HG02571 (cell line): ENCODE results near the gene FRYL.

Experiments used
- ATAC-seq: cut with Tn5 transposase; IDR thresholded peaks from one replicate; pipeline ENCODE4 v1.9.1; 2021; ENCODE audit warnings: mild to moderate bottlenecking, moderate library complexity; ENCODE audit not compliant: unreplicated experiment

Gene FRYL

GRCh38 chr4:48570646-48571220 is 209.3 kb downstream of the FRYL start:
- no peak for ATAC-seq

DNA sequence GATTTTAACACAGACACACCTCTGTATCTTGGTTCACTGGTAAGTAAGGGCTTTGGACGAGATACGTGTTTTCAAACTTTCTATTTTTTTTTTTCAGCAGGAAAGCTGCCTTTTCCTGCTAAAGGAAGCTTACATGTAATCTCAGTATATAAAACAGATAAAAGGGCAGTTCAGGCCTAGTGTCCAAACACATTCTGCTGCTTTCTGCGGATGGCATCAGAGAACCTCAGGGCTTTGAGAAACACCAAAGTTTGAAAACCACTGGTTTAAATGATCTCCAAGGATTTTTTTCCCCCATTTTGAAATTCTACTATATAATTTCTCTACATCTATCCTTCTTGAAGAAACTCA is 214.1 kb downstream of the FRYL start:
- ATAC-seq, result no peak

- no peak for ATAC-seq
Observed at GRCh38 chr4:48565362-48566033, 214.6 kb downstream of the FRYL start.

GRCh38 chr4:48564151-48564550 is 215.9 kb downstream of the FRYL start:
- no peak for ATAC-seq

DNA sequence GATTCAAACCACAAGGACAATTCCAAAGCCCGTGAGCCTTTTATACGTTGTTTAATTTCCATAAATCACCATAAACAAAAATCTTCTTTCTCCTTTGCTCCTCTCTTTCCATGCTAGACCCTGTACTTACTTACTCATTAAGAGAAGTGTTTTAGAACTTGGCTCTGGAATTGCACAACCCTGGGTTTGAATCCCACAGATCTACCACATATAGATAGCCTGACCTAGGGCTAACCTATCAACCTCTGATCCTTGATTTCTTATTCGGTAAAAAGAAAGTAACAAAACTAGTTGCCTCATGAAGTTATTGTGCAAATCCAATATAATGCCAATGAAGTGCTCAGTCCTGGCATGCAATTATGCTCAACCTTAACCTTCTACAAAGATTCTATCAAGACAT is 221.3 kb downstream of the FRYL start:
- no peak for ATAC-seq

DNA sequence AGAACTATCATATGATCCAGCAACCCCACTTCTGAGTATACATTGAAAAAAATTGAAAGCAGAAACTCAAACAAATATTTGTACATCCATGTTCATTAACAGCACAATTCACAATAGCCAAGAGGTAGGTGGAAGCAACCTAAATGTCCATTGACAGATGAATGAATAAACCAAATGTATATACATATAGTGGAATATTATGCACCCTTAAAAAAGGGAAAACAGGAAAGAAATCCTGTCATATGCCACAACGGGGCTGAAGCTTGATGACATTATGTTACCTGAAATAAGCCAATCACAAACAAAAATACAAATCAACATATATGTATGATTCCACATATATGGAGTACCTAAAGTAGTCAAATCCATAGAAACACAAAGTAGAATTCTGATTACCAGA is 222.1 kb downstream of the FRYL start:
- no peak for ATAC-seq

GRCh38 chr4:48557478-48557877 is 222.6 kb downstream of the FRYL start:
- ATAC-seq, result no peak

GRCh38 chr4:48556268-48556667 is 223.8 kb downstream of the FRYL start:
- ATAC-seq, result no peak

GRCh38 chr4:48554606-48555005 is 225.5 kb downstream of the FRYL start:
- no peak for ATAC-seq

DNA sequence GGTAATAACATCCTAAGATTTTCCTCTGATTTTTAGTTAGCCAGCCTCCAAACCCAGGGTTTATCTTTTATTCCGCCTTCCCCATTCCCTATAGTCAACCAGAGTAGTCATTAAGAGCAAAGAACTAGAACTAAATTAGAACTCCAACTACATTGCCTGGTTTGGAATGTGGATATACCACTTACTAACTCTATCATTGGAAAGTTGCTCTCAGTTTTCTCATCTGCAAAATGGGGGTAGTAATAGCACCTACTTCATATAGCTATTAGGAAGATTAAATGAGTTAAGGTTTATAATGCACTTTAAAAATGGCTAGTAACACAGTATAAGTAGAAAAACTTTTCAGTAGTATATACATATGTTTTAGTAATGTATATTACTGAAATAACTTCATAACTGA is 226.4 kb downstream of the FRYL start:
- ATAC-seq, result no peak

- no peak for ATAC-seq
Observed at GRCh38 chr4:48546336-48546735, 233.7 kb downstream of the FRYL start.

- ATAC-seq, result no peak
Observed at GRCh38 chr4:48543796-48544195, 236.3 kb downstream of the FRYL start.

DNA sequence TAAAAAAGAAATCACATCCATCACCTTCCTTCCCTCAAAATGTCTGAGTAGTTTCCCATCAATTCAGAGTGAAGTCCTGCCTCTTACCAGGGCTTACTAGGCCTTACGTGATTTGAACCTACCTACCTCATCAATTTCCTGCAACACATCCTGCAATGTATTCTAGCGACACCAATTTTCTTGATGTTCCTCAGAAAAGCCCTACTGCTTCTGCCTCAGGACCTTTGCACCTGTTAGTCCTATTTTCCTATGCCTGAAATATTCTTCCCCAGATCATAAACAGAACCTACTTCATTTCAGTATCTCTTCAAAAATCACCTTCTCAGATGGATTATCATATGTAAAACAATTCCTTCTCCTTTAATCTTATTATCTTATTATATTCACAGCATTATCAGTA is 237.2 kb downstream of the FRYL start:
- ATAC-seq, result no peak

DNA sequence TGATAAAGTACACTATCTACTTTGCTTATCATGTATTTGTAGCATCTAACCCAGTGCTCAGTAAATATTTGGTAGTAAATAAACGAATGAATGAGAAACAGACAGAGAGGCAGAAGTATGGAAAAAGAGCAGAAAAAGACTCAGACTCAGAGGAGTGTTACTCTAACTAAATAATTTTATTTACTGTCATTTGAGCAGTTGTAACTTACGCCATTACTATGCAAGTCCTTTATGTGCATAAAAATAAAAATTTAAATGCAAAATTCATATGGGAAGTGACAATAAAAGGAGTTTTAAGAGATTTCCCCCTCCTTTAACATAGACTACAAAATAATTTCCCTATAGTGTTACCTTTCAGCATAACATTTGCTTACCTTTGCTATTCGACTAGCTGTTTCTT is 240.5 kb downstream of the FRYL start:
- ATAC-seq, result no peak

DNA sequence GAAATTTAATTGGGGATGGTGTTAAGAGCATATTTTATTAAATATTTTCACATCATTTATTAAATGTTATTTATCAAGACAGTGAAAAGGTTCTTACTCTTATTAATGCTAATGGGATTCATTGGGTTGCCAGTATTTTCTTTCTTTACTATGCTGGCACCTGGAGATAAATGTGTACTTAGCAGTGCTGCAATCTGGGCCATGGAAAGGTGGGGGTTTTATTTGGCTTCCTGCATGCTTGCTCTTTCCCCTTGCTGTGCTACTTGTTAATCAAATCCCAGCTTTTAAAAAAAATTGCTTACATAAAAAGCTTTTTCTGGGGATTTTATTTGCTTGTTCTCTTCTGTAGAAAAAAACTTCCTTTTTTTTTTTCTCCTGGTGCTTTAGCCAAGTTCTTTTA is 241.7 kb downstream of the FRYL start:
- no peak for ATAC-seq

GRCh38 chr4:48526406-48526805 is 253.7 kb downstream of the FRYL start:
- no peak for ATAC-seq

DNA sequence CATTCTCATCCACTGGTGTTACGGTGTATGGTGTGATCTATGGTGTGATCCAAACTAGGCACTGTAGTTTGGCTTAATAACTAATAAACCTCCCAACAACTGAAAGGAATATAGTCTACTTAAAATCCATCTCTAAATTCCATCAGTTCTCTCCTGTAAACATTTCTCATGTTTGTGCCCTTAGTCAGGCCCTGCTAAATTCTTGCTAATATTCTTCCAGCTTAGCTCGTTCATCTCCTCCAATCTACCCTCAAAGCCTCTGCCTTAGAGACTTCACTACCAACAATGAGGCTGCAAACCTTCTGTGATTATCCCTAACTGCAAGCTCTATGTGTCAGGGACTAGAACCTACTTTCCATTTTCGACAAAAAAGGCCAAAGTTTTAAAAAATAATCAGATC is 261.9 kb downstream of the FRYL start:
- no peak for ATAC-seq

- no peak for ATAC-seq
Observed at GRCh38 chr4:48509543-48509942, 270.5 kb downstream of the FRYL start.

- ATAC-seq, result no peak
Observed at GRCh38 chr4:48506716-48507115, 273.4 kb downstream of the FRYL start.

GRCh38 chr4:48504352-48504751 is 275.7 kb downstream of the FRYL start:
- no peak for ATAC-seq

DNA sequence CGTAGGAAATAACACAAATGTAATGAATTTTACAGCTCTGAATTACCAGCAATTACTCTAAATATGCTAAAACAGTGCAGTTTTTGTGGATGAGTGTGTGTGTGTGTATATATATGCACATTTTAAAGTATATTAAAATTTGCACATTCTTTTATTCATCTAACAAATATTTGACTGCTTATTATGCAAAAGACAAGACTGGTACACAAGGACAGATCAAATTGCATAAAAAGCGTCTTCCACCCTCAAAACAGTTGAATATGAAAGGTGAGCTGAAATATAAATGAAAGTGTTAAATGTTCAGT is 276.1 kb downstream of the FRYL start:
- no peak for ATAC-seq

DNA sequence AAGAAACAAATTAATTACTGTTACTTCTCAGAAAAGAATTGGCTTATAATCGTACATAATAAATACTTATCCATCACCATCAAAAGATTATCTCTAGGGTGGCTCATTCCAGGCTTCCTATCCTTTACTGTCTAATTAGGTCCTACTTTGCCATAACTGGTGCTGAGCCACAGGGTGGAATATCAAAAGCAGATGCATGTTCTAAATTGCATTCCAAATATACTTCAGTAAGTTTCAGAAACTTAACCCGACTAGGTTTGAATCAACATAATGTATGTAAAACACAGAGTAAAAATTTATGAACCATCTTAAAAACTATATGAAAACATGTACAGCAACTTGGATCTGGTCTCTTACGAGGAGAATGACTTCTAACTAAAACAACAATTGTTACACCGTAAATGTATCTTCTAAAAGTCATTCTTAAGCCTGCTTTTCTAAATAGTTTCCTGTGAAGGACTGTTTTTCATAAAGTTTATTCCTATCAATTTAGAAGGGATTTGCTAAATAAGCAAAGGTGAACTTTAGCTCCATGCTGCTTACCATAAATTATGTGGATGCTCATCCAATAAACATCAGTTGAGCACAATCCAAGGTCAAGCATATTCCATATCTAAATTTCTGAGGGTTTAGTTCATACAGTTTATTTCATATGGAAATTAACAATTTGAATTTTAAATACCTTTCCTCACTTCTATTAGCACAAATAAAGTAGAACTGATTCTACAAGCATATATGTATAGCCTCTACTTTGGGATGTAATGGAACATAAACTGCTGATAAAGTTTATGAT is 276.6 kb downstream of the FRYL start:
- ATAC-seq, result no peak
